Coronary artery (tissue), 2 donors: ENCODE results near the gene ARID1A.

Experiments used
- DNase-seq: peaks from one replicate; pipeline ENCODE4 v3.0.0-alpha.2; 2017; ENCODE audit warnings: low spot score
- H3K27ac ChIP-seq, 2 donors: fragments of 200-600 bp; sonication (generic); one replicate each; pipeline ENCODE4 v1.5.1; 2016 to 2019
- H3K4me3 ChIP-seq: fragments of 200-600 bp; sonication (generic); 2 replicates; pipeline ENCODE4 v1.5.1; 2016; ENCODE audit warnings: mild to moderate bottlenecking, moderate library complexity
- TF ChIP-seq, protein P1 (sequence below): fragments of 200-600 bp; sonication (generic); IDR thresholded peaks from one replicate; pipeline ENCODE4 v1.5.1; 2019; ENCODE audit warnings: antibody characterized with exemption

ARID1A gene

DNA sequence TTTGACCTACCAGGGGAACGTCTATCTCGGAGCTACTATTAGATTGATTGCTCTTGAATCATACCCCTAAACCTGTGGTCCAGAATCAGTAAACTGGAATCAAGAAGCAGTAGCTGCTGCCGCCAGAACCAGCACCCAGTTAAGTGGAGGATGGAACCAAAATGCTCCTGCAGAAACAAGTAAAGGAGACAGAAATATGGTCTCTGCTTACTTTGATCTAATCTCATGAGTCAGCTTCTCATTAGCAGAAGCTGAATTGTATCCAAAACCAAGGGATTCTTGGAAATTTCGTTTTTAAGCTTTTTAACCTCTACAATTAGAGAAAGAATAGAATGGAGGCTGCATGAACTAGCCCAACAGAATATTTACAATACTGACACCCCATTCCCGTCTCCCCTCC is 49.4 kb downstream of the ARID1A start:
- peak overlapping the region in 1 of 2 donors; percentile 70 for H3K27ac ChIP-seq
- no peak overlapping the region for H3K4me3 ChIP-seq
- no peak for DNase-seq
- TF ChIP-seq, protein P1, sequence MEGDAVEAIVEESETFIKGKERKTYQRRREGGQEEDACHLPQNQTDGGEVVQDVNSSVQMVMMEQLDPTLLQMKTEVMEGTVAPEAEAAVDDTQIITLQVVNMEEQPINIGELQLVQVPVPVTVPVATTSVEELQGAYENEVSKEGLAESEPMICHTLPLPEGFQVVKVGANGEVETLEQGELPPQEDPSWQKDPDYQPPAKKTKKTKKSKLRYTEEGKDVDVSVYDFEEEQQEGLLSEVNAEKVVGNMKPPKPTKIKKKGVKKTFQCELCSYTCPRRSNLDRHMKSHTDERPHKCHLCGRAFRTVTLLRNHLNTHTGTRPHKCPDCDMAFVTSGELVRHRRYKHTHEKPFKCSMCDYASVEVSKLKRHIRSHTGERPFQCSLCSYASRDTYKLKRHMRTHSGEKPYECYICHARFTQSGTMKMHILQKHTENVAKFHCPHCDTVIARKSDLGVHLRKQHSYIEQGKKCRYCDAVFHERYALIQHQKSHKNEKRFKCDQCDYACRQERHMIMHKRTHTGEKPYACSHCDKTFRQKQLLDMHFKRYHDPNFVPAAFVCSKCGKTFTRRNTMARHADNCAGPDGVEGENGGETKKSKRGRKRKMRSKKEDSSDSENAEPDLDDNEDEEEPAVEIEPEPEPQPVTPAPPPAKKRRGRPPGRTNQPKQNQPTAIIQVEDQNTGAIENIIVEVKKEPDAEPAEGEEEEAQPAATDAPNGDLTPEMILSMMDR, result no peak

DNA sequence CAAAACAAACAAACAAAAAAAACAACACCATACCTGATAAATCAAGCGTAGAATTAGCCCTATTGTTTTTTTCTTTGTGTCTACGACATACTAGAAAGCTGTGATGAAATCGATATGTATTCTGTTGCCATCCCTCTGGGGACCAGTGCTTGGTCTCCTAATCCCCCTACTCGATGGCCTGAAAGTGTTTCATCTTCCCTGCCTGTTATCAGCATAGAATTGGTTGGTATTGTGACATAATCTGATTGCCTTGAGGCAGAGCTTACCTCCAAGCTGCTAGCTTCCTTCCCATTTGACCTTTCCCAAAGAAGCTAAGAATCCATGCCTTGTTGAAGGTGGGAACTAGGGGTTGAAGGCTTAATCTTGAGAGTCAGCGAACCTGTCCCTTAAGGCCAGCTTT is 51.2 kb downstream of the ARID1A start:
- Histone ChIP-seq H3K27ac (no peak overlapping the region), H3K4me3 (no peak overlapping the region)
- no peak for DNase-seq
- TF ChIP-seq, protein P1, result no peak

DNA sequence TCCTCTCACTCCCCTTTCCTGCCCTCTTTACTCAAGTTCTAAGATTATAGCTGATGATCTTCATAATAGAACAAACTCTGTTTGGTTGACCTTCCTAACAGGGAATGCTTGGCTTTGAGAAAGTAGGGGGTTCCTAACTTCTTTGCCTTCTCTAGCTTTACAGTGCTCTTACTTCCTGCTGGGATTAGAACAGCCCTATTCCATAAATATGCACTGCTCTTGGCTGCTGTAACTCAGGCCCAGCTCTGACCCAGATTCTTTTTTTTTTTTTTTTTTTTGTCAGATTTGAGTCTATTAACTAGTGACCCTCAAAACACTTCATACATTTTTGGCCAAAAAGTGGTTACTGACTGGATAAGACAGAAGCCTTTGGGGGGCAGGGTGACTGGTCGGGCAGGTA is 52.5 kb downstream of the ARID1A start:
- TF ChIP-seq, protein P1, result no peak
- H3K4me3 ChIP-seq, result no peak overlapping the region
- H3K27ac ChIP-seq, result peak overlapping the region in 1 of 2 donors; percentile 30
- DNase-seq, result no peak

DNA sequence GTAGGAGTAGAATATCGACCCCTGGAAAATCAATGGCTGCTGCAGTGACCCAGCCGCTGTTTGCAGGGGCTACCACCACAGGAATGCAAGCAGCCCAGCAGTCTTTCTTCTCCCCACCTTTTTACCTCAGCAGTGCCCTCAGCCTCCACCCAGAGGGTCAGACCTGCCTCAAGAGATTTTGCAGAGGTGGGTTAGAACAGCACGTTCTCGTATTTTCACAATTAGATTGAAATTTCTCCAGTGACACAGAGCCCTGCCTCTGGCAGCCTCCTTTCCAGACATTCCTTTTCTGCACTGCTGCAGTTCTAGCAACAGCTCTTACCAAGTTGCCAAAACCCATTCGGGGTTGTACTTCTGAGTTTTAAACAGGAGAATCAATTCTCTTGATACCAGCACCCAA is 53.6 kb downstream of the ARID1A start:
- DNase-seq, result no peak
- H3K27ac ChIP-seq, result peak overlapping the region in 1 of 2 donors; percentile 30
- H3K4me3 ChIP-seq, result no peak overlapping the region
- TF ChIP-seq, protein P1, result no peak

DNA sequence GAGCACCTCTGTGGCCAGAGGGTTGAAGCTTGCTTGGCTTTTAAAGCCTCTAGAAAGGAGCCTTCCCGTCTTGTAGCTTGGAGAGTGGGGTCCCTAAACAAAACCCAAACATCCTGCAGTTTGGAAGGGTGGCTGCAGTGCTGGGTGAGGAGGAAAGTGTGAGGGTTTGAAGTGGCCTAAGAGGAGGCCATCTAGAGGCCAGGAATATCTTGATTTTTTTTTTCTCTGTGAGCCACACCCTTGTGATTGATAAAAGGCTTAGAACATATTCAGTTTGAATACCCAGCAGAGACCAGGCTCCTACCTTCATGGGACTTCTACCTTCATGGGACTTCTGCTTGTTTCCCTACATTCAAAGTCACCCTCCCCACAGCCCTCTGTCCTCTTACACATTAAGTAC is 54.6 kb downstream of the ARID1A start:
- H3K27ac ChIP-seq, result peak overlapping the region in 1 of 2 donors; percentile 30
- TF ChIP-seq, protein P1, result no peak
- DNase-seq, result no peak
- H3K4me3 ChIP-seq, result no peak overlapping the region

DNA sequence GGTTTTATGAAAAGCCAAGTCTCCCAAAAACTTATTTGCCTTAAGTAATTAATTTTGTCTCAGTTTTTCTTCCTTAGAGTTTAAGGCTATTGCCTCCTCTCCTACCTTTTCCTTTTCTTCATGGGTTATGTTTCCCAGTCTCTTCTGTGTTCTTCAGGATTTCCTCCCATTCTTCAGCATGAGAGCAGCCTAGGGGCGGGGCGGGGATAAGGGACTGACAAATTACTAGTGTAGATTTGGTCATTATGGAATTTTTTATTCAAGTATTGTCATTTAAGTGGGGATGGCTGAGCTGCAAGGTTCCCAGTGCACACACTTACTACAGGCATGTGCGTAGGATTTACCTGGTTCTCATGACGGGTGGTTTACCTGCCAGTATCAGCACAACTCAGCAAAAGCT is 56.7 kb downstream of the ARID1A start:
- Histone ChIP-seq H3K27ac (peak overlapping the region; percentile 17 to 66), H3K4me3 (peak overlapping the region; percentile 27)
- TF ChIP-seq, protein P1, result no peak
- DNase-seq, result no peak

DNA sequence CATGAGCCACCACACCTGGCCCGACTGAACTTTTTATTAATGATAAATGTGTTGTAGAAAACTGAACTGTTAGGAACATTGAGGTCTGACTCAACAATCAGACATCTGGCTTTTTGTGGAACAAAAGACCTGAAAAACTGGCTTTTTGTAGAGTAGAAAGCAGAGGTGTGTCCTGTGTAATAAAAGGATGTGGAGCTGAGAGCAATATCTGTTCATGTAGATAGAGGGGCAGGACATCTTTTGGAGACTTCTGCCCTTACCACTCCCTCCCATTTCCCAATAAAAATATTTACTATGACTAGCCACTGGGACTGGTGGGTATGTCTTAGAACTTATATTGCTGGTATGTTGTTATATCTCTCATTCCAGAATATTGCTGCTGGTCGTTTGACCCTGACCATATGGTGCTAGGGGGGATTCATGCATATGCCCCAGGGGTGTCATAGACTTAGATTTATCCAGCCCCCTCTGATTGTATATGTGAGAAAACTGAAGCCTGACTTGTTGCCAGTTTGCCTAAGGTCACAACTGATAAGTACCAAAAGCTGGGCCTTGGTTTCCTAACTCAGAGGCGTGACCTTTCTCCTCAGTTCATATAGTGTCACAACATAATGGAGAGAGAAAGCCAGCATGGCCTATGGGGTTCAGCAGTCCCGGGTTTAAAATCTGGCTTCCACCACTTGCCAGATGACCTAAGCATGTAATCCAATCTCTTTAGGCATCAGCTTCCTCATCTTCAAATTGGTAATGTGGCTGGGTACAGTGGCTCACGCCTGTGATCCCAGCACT is 58.5 kb downstream of the ARID1A start:
- no peak overlapping the region for H3K4me3 ChIP-seq
- TF ChIP-seq, protein P1, result no peak
- no peak for DNase-seq
- peak overlapping the region in 1 of 2 donors; percentile 66 for H3K27ac ChIP-seq
